GM06990 (cell line): ENCODE results near the gene TYW1B.
"Not testable (repeated sequence)": the region's sequence is repeated elsewhere in the genome, so short reads cannot be mapped to it uniquely, and the experiment has no call there.

Experiments
- DNase-seq: peaks from one replicate; pipeline ENCODE4 v3.0.0-alpha.2; 2011; ENCODE audit not compliant: insufficient read length; ENCODE audit errors: extremely low read depth
- H3K27me3 ChIP-seq: replicated peaks from 2 replicates; pipeline ENCODE4 v1.6.0; 2011; ENCODE audit warnings: low read length; ENCODE audit not compliant: control insufficient read depth, insufficient read depth
- H3K36me3 ChIP-seq: 2 replicates; pipeline ENCODE4 v1.5.1; 2011; ENCODE audit warnings: low read length; ENCODE audit not compliant: control insufficient read depth, insufficient read depth
- H3K4me3 ChIP-seq: replicated peaks from 2 replicates; pipeline ENCODE4 v1.5.1; 2011; ENCODE audit warnings: low read depth, mild to moderate bottlenecking, control low read depth, low read length
- TF ChIP-seq, protein P1 (sequence below): IDR thresholded peaks from 2 replicates; pipeline ENCODE4 v1.5.1; 2011; ENCODE audit warnings: low read length, control low read depth, mild to moderate bottlenecking, inconsistent platforms; ENCODE audit not compliant: insufficient read depth, poor library complexity, severe bottlenecking

Gene TYW1B

GRCh38 chr7:72554401-72554800 lies 273.6 kb downstream of the TYW1B start:
- not testable (repeated sequence) for H3K27me3 ChIP-seq, H3K4me3 ChIP-seq, H3K36me3 ChIP-seq, DNase-seq

GRCh38 chr7:72550454-72550853 lies 277.5 kb downstream of the TYW1B start:
- H3K4me3 ChIP-seq, DNase-seq: not testable (repeated sequence)

DNA sequence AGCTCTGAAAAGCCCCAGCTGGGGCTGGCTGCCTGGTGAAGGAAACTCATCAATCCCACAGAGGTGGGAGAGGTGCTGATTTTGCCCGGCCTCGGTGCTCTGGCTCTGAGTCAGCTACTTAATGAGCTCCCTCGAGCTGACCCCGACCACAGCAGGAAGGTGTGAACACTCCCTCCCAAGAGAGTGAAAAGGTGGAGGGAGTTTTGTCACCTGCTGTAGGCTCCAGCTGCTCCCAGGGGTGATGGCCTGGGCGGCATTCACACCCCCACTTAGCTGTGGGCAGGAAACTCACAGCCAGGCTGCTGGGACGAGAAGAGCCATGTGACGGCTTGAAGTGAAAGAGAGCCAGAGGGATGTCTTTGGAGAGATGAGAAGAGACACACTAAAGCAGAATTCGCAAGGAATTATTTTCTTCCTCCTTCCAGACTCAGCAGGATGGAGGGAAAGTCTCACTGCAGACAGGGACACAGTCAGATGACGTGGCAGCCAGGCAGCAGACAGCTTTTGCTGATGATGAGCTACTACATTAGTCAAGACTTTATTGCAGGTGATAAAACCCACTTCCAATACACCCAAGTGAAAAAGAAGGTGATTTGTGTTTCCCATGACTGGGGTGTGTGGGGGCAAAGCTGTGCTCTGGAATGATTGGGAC lies 281.3 kb downstream of the TYW1B start:
- peak; percentile 72 for DNase-seq

More at GRCh38 chr7:72550454-72550853, 277.5 kb downstream of the TYW1B start:
- not testable (repeated sequence) for H3K27me3 ChIP-seq, H3K36me3 ChIP-seq

GRCh38 chr7:72544531-72544930 lies 283.5 kb downstream of the TYW1B start:
- H3K4me3 ChIP-seq, DNase-seq, H3K27me3 ChIP-seq, H3K36me3 ChIP-seq: not testable (repeated sequence)

More for the DNA sequence above, 281.3 kb downstream of the TYW1B start:
- H3K36me3 ChIP-seq, H3K27me3 ChIP-seq, H3K4me3 ChIP-seq: not testable (repeated sequence)

- no peak for DNase-seq
- Histone ChIP-seq H3K36me3 (no peaks in the 10 kb centered on the region), H3K27me3 (no peaks in the 10 kb centered on the region), H3K4me3 (no peak overlapping the region)
- TF ChIP-seq, protein P1, sequence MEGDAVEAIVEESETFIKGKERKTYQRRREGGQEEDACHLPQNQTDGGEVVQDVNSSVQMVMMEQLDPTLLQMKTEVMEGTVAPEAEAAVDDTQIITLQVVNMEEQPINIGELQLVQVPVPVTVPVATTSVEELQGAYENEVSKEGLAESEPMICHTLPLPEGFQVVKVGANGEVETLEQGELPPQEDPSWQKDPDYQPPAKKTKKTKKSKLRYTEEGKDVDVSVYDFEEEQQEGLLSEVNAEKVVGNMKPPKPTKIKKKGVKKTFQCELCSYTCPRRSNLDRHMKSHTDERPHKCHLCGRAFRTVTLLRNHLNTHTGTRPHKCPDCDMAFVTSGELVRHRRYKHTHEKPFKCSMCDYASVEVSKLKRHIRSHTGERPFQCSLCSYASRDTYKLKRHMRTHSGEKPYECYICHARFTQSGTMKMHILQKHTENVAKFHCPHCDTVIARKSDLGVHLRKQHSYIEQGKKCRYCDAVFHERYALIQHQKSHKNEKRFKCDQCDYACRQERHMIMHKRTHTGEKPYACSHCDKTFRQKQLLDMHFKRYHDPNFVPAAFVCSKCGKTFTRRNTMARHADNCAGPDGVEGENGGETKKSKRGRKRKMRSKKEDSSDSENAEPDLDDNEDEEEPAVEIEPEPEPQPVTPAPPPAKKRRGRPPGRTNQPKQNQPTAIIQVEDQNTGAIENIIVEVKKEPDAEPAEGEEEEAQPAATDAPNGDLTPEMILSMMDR = no peak
Measured at GRCh38 chr7:72540923-72541322, 287.1 kb downstream of the TYW1B start.

DNA sequence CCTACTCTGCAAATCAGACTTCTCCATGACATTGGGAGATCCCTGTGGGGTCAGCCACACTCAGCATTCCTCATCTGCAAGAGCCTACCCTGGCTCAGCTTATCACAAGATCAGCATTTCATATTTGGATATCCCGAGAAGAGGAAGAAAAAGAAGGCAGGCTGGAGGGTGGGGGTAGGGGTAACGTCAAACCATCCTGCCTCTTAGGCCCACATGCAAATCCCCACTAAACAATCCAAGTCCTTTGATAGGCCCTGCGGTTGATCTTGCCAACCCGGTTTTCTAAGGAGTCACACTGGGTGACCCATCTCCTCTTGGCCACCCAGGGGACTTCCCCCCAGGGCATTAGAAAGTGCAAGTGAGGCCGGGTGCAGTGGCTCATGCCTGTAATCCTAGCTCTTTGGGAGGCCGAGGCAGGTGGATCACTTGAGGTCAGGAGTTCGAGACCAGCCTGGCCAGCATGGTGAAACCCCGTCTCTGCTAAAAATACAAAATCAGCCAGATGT lies 287.8 kb downstream of the TYW1B start:
- no peak for DNase-seq
- TF ChIP-seq, protein P1 = no peak

GRCh38 chr7:72539702-72540101 lies 288.3 kb downstream of the TYW1B start:
- H3K4me3 ChIP-seq = no peak overlapping the region
- H3K36me3 ChIP-seq = no peaks in the 10 kb centered on the region
- H3K27me3 ChIP-seq = no peaks in the 10 kb centered on the region
- no peak for DNase-seq
- TF ChIP-seq, protein P1 = no peak

More for the DNA sequence above, 287.8 kb downstream of the TYW1B start:
- Histone ChIP-seq H3K4me3 (no peak overlapping the region), H3K27me3 (no peaks in the 10 kb centered on the region), H3K36me3 (no peaks in the 10 kb centered on the region)

GRCh38 chr7:72538856-72539255 lies 289.1 kb downstream of the TYW1B start:
- Histone ChIP-seq H3K36me3 (no peaks in the 10 kb centered on the region), H3K27me3 (no peaks in the 10 kb centered on the region), H3K4me3 (no peak overlapping the region)
- no peak for DNase-seq
- TF ChIP-seq, protein P1 = no peak
